GM23248 (cell line): ENCODE results near the gene CLCF1. TPM values are rescaled to one million over a fixed set of nuclear protein-coding genes. Genes with fewer than 3 reads are reported as not detected.

Experiments
- DNase-seq: peaks from one replicate; pipeline ENCODE4 v3.0.0-alpha.2; 2015
- H2AFZ ChIP-seq: fragments of 200-600 bp; sonication (generic); 2 replicates; pipeline ENCODE4 v1.6.1; 2016; ENCODE audit warnings: antibody characterized with exemption
- H3F3A ChIP-seq: fragments of 200-600 bp; sonication (generic); 2 replicates; pipeline ENCODE4 v1.6.1; 2016; ENCODE audit warnings: mild to moderate bottlenecking, antibody characterized with exemption, mixed run types; ENCODE audit not compliant: insufficient read depth
- H3K27ac ChIP-seq: fragments of 200-600 bp; sonication (generic); 2 replicates; pipeline ENCODE4 v1.5.1; 2016; ENCODE audit warnings: mild to moderate bottlenecking
- H3K27me3 ChIP-seq: fragments of 200-600 bp; sonication (generic); replicated peaks from 2 replicates; pipeline ENCODE4 v1.6.1; 2016; ENCODE audit warnings: mild to moderate bottlenecking; ENCODE audit not compliant: insufficient read depth
- H3K36me3 ChIP-seq: fragments of 200-600 bp; sonication (generic); 2 replicates; pipeline ENCODE4 v1.6.1; 2016; ENCODE audit warnings: low read depth, mild to moderate bottlenecking
- H3K4me1 ChIP-seq: fragments of 200-600 bp; sonication (generic); 2 replicates; pipeline ENCODE4 v1.6.1; 2016; ENCODE audit warnings: mild to moderate bottlenecking; ENCODE audit not compliant: insufficient read depth
- H3K4me2 ChIP-seq: fragments of 200-600 bp; sonication (generic); one replicate; pipeline ENCODE4 v1.6.1; 2016; ENCODE audit warnings: mild to moderate bottlenecking; ENCODE audit not compliant: unreplicated experiment
- H3K4me3 ChIP-seq: fragments of 200-600 bp; sonication (generic); 2 replicates; pipeline ENCODE4 v1.5.1; 2016; ENCODE audit warnings: mild to moderate bottlenecking
- H3K79me2 ChIP-seq: fragments of 200-600 bp; sonication (generic); 2 replicates; pipeline ENCODE4 v1.6.1; 2016; ENCODE audit warnings: mild to moderate bottlenecking; ENCODE audit not compliant: insufficient read depth
- H3K9ac ChIP-seq: fragments of 200-600 bp; sonication (generic); 2 replicates; pipeline ENCODE4 v1.6.1; 2016; ENCODE audit warnings: mild to moderate bottlenecking
- H3K9me2 ChIP-seq: fragments of 200-600 bp; sonication (generic); 2 replicates; pipeline ENCODE4 v1.6.1; 2016; ENCODE audit warnings: mixed run types, mild to moderate bottlenecking, moderate library complexity; ENCODE audit not compliant: insufficient read depth
- H3K9me3 ChIP-seq: fragments of 200-600 bp; sonication (generic); one replicate; pipeline ENCODE4 v1.6.1; 2017; ENCODE audit warnings: low read depth
- H4K20me1 ChIP-seq: fragments of 200-600 bp; sonication (generic); 2 replicates; pipeline ENCODE4 v1.6.0; 2016; ENCODE audit not compliant: insufficient read depth
- EZH2 ChIP-seq: fragments of 200-600 bp; sonication (generic); IDR thresholded peaks from 2 replicates; pipeline ENCODE4 v1.6.1; 2018; ENCODE audit warnings: antibody characterized with exemption, mild to moderate bottlenecking; ENCODE audit not compliant: insufficient read depth, poor library complexity, severe bottlenecking
- EZH2phosphoT487 ChIP-seq: fragments of 200-600 bp; sonication (generic); IDR thresholded peaks from 2 replicates; pipeline ENCODE4 v1.6.1; 2018; ENCODE audit warnings: antibody characterized with exemption, moderate library complexity, mild to moderate bottlenecking, low read depth; ENCODE audit not compliant: insufficient read depth
- WGBS, 2 experiments: methylation state at CpG; one replicate each; pipeline ENCODE4 v1.1.6; 2015 to 2017; ENCODE audit warnings: low lambda C conversion rate in 2 of 2, low coverage in 1 of 2; ENCODE audit errors: missing lambda C conversion rate in 2 of 2; 5-methylcytosine and 5-hydroxymethylcytosine counted together
- in situ Hi-C: fragments of 300-500 bp; cut with MboI; formaldehyde crosslinking; loops from 2 replicates; pipeline ENCODE4 v1.15.0; 2020
- polyA plus RNA-seq: library from polyadenylated mRNA; unstranded; fragments of >200 nt; fragmentation: Nextera tagmentation; extraction: Ambion mirVana; gene quantifications from 2 replicates; pipeline ENCODE4 v1.2.1, GENCODE V29; 2016
- total RNA-seq: library from RNA; depleted of rRNA; stranded (reverse); fragments of >200 nt; shearing (Covaris generic); gene quantifications from 2 replicates; pipeline ENCODE4 v1.2.3, GENCODE V29; 2014

The CLCF1 gene
- total and polyA plus RNA-seq, 2 experiments from 2014 or later = 20.0 to 39.1 TPM

DNA sequence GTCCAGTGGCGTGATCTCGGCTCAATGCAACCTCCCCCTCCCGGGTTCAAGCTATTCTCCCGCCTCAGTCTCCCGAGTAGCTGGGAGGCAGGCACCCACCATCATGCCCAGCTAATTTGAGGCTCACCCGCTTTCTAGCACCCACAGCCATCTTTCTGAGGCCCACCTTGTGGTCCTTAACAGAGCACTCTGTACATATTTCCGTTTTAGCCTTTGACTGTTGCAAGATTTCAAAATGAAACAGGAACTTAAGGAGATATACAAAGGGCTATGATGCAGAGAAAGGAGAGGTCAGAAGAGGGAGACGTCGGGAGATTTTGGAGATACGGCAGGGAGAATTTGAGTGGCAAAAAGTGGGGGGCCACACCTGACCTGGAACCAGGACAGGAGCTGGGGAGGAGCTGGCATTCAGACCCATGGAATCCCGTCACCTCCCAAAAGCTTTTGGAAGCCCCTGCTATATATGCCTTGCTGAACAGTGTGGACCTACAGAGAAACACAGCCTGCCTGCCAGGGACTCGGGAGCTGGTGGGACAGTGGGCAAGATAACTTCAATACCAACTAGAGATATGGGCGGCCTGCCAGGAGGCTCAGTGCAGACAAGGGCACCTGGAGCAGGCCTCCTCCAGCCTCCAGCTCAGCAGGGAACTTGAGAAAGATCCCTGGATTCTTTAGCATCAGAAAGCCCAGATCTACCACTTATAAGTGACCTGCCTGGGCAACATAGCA lies 8.0 kb upstream of the CLCF1 start:
- no peak overlapping the region for H3K4me2 ChIP-seq
- H2AFZ ChIP-seq = no peak overlapping the region
- H3K79me2 ChIP-seq = no peaks in the 10 kb centered on the region
- WGBS, 2 experiments = 88 to 93% methylated on average over 13 of the region's 13 CpGs
- H3K4me1 ChIP-seq = peaks cover 43% of the 10 kb centered on the region
- no peaks in the 10 kb centered on the region for H3K9me2 ChIP-seq
- no peak overlapping the region for H3K9ac ChIP-seq
- no peaks in the 10 kb centered on the region for H4K20me1 ChIP-seq
- no peak overlapping the region for H3K4me3 ChIP-seq
- no peaks in the 10 kb centered on the region for H3K36me3 ChIP-seq
- no peaks in the 10 kb centered on the region for H3K9me3 ChIP-seq
- H3K27ac ChIP-seq = no peak overlapping the region
- TF ChIP-seq EZH2 (no peak), EZH2phosphoT487 (no peak)
- 0 out of 2 replicates have a peak, but pooled peaks cover 7% of the 10 kb centered on the region for H3F3A ChIP-seq
- DNase-seq = no peak
- no peaks in the 10 kb centered on the region for H3K27me3 ChIP-seq
- in situ Hi-C loops = no loop called here

DNA sequence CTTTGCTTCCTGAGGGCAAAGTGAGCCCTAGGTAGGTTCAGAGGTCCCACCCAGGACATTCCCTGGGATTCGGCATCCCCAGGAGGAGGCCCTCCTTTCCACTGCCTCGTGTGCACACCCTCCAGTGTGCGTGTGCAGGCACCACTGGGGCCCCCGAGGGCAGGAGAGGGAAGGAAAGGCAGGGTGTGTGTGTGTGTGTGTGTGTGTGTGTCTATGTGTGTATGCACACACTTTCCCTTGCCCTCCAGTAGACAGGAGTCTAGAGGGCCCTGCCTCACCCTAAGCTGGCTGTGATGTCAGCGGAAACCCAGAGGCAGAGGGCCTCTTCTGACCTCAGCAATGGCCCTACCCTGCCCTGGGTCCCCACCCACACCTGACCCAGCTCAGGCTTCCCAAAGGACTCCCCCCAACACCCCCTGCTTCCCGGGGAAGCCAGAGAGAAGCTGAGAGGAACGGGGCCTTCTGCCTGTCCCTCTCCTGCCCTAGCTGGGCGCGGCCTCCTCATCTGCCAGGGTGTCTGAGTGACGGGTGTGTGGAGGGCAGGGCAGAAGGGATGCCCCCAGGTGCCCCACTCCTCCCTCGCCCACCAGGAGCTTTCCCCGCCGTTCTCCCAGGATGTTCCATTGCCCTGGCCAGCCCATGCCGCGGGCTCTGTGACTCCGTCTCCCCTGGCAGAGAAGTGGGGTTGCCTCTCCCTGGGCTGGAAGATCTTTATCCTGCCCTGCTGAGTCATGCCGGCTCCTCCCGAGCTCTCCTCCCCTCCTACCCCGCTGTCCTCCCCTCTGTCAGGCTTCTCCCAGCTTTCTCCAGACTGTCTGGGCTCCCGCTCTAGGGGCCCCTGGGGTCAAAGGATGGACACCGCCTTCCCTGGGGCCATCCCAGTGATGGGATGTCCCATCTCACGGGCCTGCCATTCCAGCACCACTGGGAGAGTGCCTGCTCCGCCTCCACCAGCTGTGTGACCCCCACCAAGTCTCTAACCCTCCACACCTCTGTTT lies 6.0 kb upstream of the CLCF1 start:
- Histone ChIP-seq H3K9me2 (no peaks in the 10 kb centered on the region), H3K9ac (peak overlapping the region; percentile 65), H3K4me1 (peaks cover 44% of the 10 kb centered on the region), H3K9me3 (no peaks in the 10 kb centered on the region), H3K27me3 (no peaks in the 10 kb centered on the region), H3K4me3 (0 out of 2 replicates have a peak overlapping the region, but pooled peaks have one; percentile 0), H3K4me2 (peak overlapping the region; percentile 33), H3F3A (0 out of 2 replicates have a peak, but pooled peaks cover under 1% of the 10 kb centered on the region), H2AFZ (peak overlapping the region; percentile 46), H3K36me3 (no peaks in the 10 kb centered on the region), H3K79me2 (no peaks in the 10 kb centered on the region), H3K27ac (peak overlapping the region; percentile 68), H4K20me1 (no peaks in the 10 kb centered on the region)
- in situ Hi-C loops = no loop called here
- DNase-seq = peak; percentile 94
- WGBS, 2 experiments = 29 to 36% methylated on average over 22 of the region's 23 CpGs
- TF ChIP-seq EZH2 (no peak), EZH2phosphoT487 (no peak)

DNA sequence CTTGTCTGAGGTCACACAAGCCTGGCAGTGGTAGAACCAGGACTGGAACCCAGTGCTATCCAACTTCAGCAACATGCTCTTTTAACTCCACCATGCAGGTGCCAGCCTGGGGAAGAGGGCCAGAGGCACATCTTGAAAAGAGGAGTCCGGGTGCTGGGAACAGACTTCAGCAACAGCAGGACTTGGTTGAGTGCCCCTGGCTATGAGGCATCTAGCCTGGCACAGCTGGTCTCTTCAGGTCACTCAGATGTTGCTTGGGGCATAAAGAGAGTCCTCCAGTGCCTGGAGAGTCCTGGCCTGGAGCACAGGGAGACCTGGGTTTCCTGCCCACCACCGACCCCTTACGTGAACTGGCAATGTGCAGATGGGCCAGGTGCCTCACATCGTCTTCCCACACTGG lies 5.1 kb upstream of the CLCF1 start:
- H3K9me2 ChIP-seq = no peaks in the 10 kb centered on the region
- peaks cover 43% of the 10 kb centered on the region for H3K4me1 ChIP-seq
- H3K4me3 ChIP-seq = no peak overlapping the region
- TF ChIP-seq EZH2 (no peak), EZH2phosphoT487 (no peak)
- no peak overlapping the region for H3K9ac ChIP-seq
- H3K27ac ChIP-seq = peak overlapping the region; percentile 68; the same call in 1 of the 2 replicates
- no peak overlapping the region for H3K4me2 ChIP-seq
- no peaks in the 10 kb centered on the region for H3K36me3 ChIP-seq
- peak; percentile 12 for DNase-seq
- no peaks in the 10 kb centered on the region for H3K27me3 ChIP-seq
- no peaks in the 10 kb centered on the region for H3K9me3 ChIP-seq
- H4K20me1 ChIP-seq = no peaks in the 10 kb centered on the region
- WGBS, 2 experiments = 83 to 91% methylated on average over 4 of the region's 4 CpGs
- in situ Hi-C loops = no loop called here
- H2AFZ ChIP-seq = no peak overlapping the region
- H3K79me2 ChIP-seq = no peaks in the 10 kb centered on the region
- no peaks in the 10 kb centered on the region for H3F3A ChIP-seq
